Hematopoietic multipotent progenitor cell (in vitro differentiated cells): ENCODE data around the gene ZNF799. TPM values are rescaled to one million over a fixed set of nuclear protein-coding genes. Genes with fewer than 3 reads are reported as not detected.
"Not testable (repeated sequence)": the region's sequence is repeated elsewhere in the genome, so short reads cannot be mapped to it uniquely, and the experiment has no call there.

ENCODE experiments used
- DNase-seq, 3 donors: peaks; one replicate each; pipeline ENCODE4 v3.0.0-alpha.2; 2011 to 2015; ENCODE audit warnings: low read depth in 2 of 3, low spot score in 2 of 3
- small RNA-seq: library from RNA; depleted of rRNA; stranded (forward); fragments of <200 nt; gene quantifications from one replicate; pipeline ENCODE3, GENCODE V24; 2012
- total RNA-seq: library from RNA; depleted of rRNA; stranded (reverse); fragments of >200 nt; gene quantifications from one replicate; pipeline ENCODE4 v1.2.3, GENCODE V29; 2012

Gene ZNF799
- total RNA-seq, 1 donor, result 3.2 TPM

DNA sequence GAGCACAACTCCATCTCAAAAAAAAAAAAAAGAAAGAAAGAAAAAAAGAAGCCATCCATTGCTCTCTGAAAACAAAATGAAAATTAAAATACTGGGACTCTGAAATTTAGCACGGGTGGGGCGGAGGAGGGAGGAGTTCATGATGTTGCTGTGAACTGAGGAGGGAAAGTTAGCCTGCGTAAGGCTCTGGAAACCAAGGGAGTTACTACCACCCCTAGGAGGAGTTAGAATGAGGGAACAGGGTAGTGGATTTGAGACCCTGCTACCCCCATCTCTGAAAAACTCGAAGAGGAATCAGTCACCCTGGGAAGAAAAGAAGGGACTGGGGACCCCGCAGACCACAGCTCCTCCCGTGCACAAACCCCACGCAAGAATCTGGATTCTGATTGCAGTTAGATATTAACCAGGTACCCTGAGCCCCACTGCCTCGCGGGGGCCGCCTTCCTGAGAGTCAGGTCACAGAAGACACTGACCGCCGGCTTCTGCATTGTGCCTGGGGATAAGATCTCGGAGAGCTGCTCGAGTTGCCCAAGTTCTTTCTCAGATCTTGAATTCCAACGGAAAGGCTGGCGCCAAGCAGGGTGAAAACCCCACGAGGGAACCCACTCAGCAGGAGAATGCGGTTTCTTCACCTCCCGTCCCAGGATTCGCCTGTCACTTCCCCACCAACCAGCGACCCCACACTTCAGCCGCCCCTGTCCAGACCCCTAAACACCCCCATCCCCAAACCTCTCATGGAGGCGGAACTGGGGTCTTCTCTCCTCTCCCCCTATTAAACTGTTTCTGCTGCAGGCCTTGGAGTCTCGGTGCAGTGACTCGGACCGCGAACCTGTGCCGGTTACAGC, 36.5 kb downstream of the ZNF799 start:
- peak in 2 of 3 donors; percentile 25 to 26 for DNase-seq

DNA sequence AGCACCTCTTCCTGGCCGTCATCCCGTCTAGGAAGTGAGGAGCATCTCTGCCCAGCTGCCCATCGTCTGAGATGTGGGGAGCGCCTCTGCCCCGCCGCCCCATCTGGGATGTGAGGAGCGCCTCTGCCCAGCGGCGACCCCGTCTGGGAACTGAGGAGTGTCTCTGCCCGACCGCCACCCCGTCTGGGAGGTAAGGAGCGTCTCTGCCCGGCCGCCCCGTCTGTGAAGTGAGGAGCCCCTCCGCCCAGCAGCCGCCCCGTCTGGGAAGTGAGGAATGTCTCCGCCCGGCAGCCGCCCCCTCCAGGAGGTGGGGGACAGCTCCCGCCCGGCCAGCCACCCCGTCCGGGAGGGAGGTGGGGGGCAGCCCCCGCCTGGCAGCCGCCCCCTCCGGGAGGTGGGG, 38.8 kb downstream of the ZNF799 start:
- DNase-seq, result not testable (repeated sequence)

DNA sequence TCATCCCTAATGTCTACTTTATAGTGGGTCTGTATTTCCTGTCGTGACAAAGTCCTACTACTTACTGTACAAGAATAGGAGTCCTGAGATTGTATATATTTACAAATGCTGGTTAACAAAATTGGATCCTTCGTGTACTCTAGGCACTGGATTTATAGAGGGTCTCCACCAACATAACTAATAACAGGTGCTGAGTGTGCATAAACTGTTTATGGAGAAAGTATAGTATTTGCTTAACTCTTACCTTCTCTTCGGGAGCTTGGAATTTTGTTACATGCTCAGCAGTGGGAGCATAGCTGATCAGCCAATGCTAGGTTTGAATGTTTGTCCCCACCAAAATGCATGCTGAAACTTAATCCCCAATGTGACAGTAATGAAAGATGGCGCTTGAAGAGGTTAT, 47.7 kb downstream of the ZNF799 start:
- no peak for DNase-seq

DNA sequence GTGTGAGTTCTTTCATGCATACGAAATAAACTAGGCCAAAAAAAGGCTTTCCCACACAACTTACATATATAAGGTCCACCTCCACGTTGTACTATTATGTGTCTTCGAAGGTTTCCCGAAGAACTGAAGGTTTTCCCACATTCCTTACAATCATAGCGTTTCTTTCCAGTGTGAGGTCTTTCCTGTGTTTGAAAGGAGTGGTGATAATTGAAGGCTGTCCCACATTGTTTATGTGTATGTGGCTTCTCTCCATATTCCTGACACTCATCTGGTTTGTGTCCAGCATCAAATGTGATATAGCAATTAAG, 50.2 kb downstream of the ZNF799 start:
- peak in 1 of 3 donors; percentile 12 for DNase-seq

DNA sequence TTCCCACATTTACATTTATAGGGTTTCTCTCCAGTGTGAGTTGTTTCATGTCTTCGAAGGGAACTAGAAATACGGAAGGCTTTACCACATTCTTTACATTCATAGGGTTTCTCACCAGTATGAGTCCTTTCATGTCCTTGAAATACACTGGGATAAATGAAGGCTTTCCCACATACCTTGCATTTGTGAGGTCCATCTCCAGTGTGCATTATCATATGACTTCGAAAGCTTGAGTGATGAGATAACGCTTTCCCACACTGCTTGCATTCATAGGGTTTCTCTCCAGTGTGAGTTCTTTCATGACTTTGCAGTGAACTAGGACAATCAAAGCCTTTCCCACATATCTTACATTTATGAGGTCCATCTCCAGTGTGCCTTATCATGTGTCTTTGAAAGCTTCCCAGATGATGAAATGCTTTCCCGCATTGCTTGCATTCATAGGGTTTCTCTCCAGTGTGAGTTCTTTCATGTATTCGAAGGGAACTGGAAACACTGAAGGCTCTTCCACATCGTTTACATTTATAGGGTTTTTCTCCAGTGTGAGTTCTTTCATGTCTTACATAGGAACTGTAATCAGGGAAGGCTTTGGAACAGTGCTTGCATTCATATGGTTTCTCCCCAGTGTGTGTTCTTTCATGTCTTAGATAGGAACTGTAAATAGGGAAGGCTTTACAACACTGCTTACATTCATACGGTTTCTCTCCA, 50.7 kb downstream of the ZNF799 start:
- DNase-seq, result peak in 1 of 3 donors; percentile 4

DNA sequence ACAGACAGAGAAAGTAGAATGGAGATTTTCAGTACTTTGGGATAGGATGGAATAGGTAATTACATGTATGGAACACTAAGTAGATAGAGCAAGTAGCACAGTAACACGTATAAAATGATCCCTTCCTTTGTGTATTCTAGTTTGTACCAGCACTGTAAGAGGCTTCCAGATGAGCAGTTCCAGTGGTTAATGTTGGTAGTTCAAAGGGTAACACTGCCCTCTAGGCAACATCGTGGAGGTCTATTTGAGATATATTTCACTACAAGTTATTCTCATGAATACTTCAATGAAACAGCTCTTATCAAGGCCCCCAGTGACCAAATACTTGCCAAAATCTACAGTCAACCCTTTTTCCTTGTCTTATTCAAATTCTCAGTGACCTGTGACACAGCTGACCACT, 54.2 kb downstream of the ZNF799 start:
- peak in 1 of 3 donors; percentile 26 for DNase-seq

DNA sequence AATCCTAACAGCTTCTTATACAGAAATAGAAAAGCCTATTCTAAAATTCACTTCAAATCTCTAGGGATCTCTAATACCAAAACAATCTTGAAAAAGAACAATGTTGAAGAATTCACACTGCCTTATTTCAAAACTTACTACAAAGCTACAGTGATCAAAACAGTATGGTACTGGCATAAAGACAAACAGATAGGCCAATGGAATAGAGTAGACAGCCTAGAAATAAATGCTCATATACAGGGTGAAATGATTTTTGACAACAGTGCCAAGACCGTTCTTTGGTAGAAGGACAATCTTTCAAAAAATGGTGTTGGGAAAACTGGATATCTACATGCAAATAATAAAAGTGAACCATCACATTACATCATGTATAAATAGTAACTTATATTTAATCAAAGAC, 55.9 kb downstream of the ZNF799 start:
- DNase-seq, result no peak

Small RNAs within 50 kb of the gene (small RNA-seq; reads per million reads assigned to genes)
- gene RPS29P23, result not detected

Other genes starting within 250 kb of the ZNF799 start
- 5.4 TPM for gene ZNF625, start 244.5 kb downstream of the ZNF799 start, total RNA-seq
- 7.8 TPM for gene ZNF136, start 238.2 kb downstream of the ZNF799 start, total RNA-seq
- gene ZNF44, start 106.4 kb downstream of the ZNF799 start, total RNA-seq, result 9.7 TPM
- 1.6 TPM for gene ZNF563, start 67.6 kb downstream of the ZNF799 start, total RNA-seq
- 1.1 TPM for gene ZNF442, start 35.6 kb downstream of the ZNF799 start, total RNA-seq
- gene ZNF443, start 39.8 kb upstream of the ZNF799 start, total RNA-seq, result 3.5 TPM
- gene ZNF709, start 83.5 kb upstream of the ZNF799 start, total RNA-seq, result 7.5 TPM
- 4.8 TPM for gene ZNF564, start 150.2 kb upstream of the ZNF799 start, total RNA-seq
- 9.7 TPM for gene ZNF490, start 209.5 kb upstream of the ZNF799 start, total RNA-seq
- 9.4 TPM for gene ZNF791, start 209.6 kb upstream of the ZNF799 start, total RNA-seq